GM12878 (cell line): ENCODE measurements around the gene SESN1. TPM values are rescaled to one million over a fixed set of nuclear protein-coding genes. Genes with fewer than 3 reads are reported as not detected.

Experiments used
- ATAC-seq: fragments of 200-7000 bp; cut with Tn5 transposase; 3 replicates; pipeline ENCODE4 v1.9.1; 2020; ENCODE audit warnings: mild to moderate bottlenecking, moderate library complexity
- BruUV-seq: library from RNA; stranded (reverse); fragments of 400-500 nt; replicated peaks from 2 replicates; lab custom pipeline; 2021; lab: Mats Ljungman, UMichigan
- CTCF ChIA-PET: fragments of 300-600 bp; sonication (Branson Sonifier 250); formaldehyde crosslinking; extraction: SDS; loops from one replicate; lab custom pipeline; 2021; ENCODE audit warnings: inconsistent platforms; lab: Yijun Ruan, JAX
- POLR2A ChIA-PET: fragments of 350-600 bp; formaldehyde crosslinking; extraction: SDS; loops from one replicate; lab custom pipeline; 2021; ENCODE audit warnings: inconsistent platforms; lab: Charles Lee
- RAD21 ChIA-PET: fragments of 300-600 bp; sonication (Branson Sonifier 250); formaldehyde crosslinking; loops from one replicate; lab custom pipeline; 2023; ENCODE audit warnings: antibody characterized with exemption; ENCODE audit not compliant: unreplicated experiment; lab: Charles Lee
- SMC1A ChIA-PET: fragments of 300-600 bp; sonication (Branson Sonifier 250); formaldehyde crosslinking; loops from one replicate; lab custom pipeline; 2023; ENCODE audit not compliant: unreplicated experiment, uncharacterized antibody; lab: Charles Lee
- DNase-seq: peaks from one replicate; pipeline ENCODE4 v3.0.0-alpha.2; 2011; ENCODE audit warnings: low read depth, low spot score
- FAIRE-seq: peaks from 3 replicates; lab custom pipeline; 2011; peaks lifted over from hg19 to GRCh38; lab: Jason Lieb, UNC
- H2AFZ ChIP-seq: 2 replicates; pipeline ENCODE4 v1.6.0; 2011; ENCODE audit warnings: low read depth, low read length, control low read depth; ENCODE audit not compliant: control insufficient read depth
- H3K27ac ChIP-seq: 2 replicates; pipeline ENCODE4 v1.5.1; 2011; ENCODE audit warnings: control low read depth; ENCODE audit not compliant: control insufficient read depth, insufficient read depth
- H3K27me3 ChIP-seq, 2 experiments: replicated peaks in 1 of 2; 2 replicates each; pipeline versions ENCODE4 v1.6.0 to v1.6.1; 2011; ENCODE audit warnings: low read length in 1 of 2; ENCODE audit not compliant: control insufficient read depth in 2 of 2, insufficient read depth in 2 of 2
- H3K36me3 ChIP-seq, 2 experiments: 2 replicates each; pipeline ENCODE4 v1.5.1; 2011; ENCODE audit warnings: low read length in 1 of 2; ENCODE audit not compliant: control insufficient read depth in 2 of 2, insufficient read depth in 2 of 2
- H3K4me1 ChIP-seq: 2 replicates; pipeline ENCODE4 v1.6.1; 2011; ENCODE audit warnings: mild to moderate bottlenecking, low read length, moderate library complexity, mixed read lengths; ENCODE audit not compliant: control insufficient read depth, insufficient read depth
- H3K4me2 ChIP-seq: 2 replicates; pipeline ENCODE4 v1.6.0; 2011; ENCODE audit warnings: control low read depth; ENCODE audit not compliant: control insufficient read depth, insufficient read depth
- H3K4me3 ChIP-seq: fragments of 200-600 bp; sonication (generic); 2 replicates; pipeline ENCODE4 v1.5.1; 2016
- H3K79me2 ChIP-seq: 2 replicates; pipeline ENCODE4 v1.6.0; 2011; ENCODE audit warnings: low read length; ENCODE audit not compliant: control insufficient read depth, insufficient read depth
- H3K9ac ChIP-seq: 2 replicates; pipeline ENCODE4 v1.8.0; 2011; ENCODE audit warnings: low read length, control low read depth, mixed read lengths; ENCODE audit not compliant: control insufficient read depth, insufficient read depth
- H3K9me3 ChIP-seq: replicated peaks from 3 replicates; pipeline ENCODE4 v1.5.1; 2011; ENCODE audit warnings: mild to moderate bottlenecking, low read length; ENCODE audit not compliant: control insufficient read depth, insufficient read depth
- H4K20me1 ChIP-seq: 2 replicates; pipeline ENCODE4 v1.6.0; 2011; ENCODE audit not compliant: control insufficient read depth, insufficient read depth
- ATF7 ChIP-seq: fragments of 450-650 bp; IDR thresholded peaks from 2 replicates; pipeline ENCODE4 v1.6.1; 2016; ENCODE audit warnings: low read depth, mild to moderate bottlenecking
- MTA3 ChIP-seq: IDR thresholded peaks from 2 replicates; pipeline ENCODE4 v1.6.1; 2012; ENCODE audit warnings: low read length, inconsistent platforms, borderline replicate concordance
- MYB ChIP-seq: fragments of 150-350 bp; IDR thresholded peaks from 2 replicates; pipeline ENCODE4 v1.6.1; 2014; ENCODE audit warnings: mild to moderate bottlenecking, low read depth, low read length, borderline replicate concordance
- NFXL1 ChIP-seq: fragments of 450-650 bp; IDR thresholded peaks from 2 replicates; pipeline ENCODE4 v1.6.1; 2017; ENCODE audit warnings: antibody characterized with exemption, mild to moderate bottlenecking, borderline replicate concordance
- PML ChIP-seq: IDR thresholded peaks from 2 replicates; pipeline ENCODE4 v1.6.1; 2012; ENCODE audit warnings: low read length, inconsistent platforms
- ZNF24 ChIP-seq: fragments of 450-650 bp; IDR thresholded peaks from 2 replicates; pipeline ENCODE4 v1.6.1; 2017; ENCODE audit warnings: antibody characterized with exemption, mild to moderate bottlenecking
- ZNF384 ChIP-seq: IDR thresholded peaks from 2 replicates; pipeline ENCODE4 v1.6.1; 2012; ENCODE audit warnings: low read depth, mild to moderate bottlenecking, low read length, improper control_type of control experiment, borderline replicate concordance
- WGBS: methylation state at CpG from one replicate; pipeline ENCODE4 v1.1.6; 2016; ENCODE audit warnings: low lambda C conversion rate; ENCODE audit not compliant: insufficient replicate concordance, insufficient coverage; ENCODE audit errors: missing lambda C conversion rate; 5-methylcytosine and 5-hydroxymethylcytosine counted together
- in situ Hi-C: fragments of 300-500 bp; cut with MboI; formaldehyde crosslinking; loops from 9 replicates; pipeline ENCODE4 v1.14.3; 2018; ENCODE audit warnings: mixed read lengths
- intact Hi-C: fragments of 100-400 bp; cut with micrococcal nuclease; formaldehyde crosslinking; loops from one replicate; pipeline ENCODE4 v1.14.2; 2022; ENCODE audit not compliant: unreplicated experiment
- polyA plus RNA-seq, 11 experiments: library from polyadenylated mRNA; depleted of rRNA in 4 of 11; unstranded in 6 of 11; stranded (reverse) in 5 of 11; fragments of >200 nt; fragmentation: Nextera tagmentation in 4 of 11; fragmentation: Illumina TruSeq in 1 of 11; extraction: Ambion mirVana in 4 of 11; extraction: Trizol in 1 of 11; gene quantifications; 1 replicate in 1 of 11; 2 replicates in 10 of 11; pipeline versions ENCODE4 v1.2.1 to v1.2.3, GENCODE V29; 2011 to 2016; ENCODE audit warnings: inconsistent platforms in 2 of 11, missing spikeins in 2 of 11, low read depth in 1 of 11
- total RNA-seq, 4 experiments: library from RNA; depleted of rRNA in 3 of 4; stranded (reverse); fragments of >200 nt in 3 of 4; fragmentation: Illumina TruSeq in 1 of 4; extraction: Trizol in 1 of 4; gene quantifications; 2 replicates each; pipeline versions ENCODE4 v1.2.1 to v1.2.3, GENCODE V29; 2013 to 2021
- TF ChIP-seq, protein P1 (sequence below), 3 experiments: IDR thresholded peaks in 2 of 3; conservative IDR thresholded peaks in 1 of 3; 2 replicates each; pipeline ENCODE4 v1.5.1; 2011; ENCODE audit warnings: low read depth in 3 of 3, low read length in 3 of 3, mild to moderate bottlenecking in 3 of 3, control low read depth in 2 of 3, moderate library complexity in 2 of 3, inconsistent platforms in 1 of 3, mixed read lengths in 1 of 3; ENCODE audit not compliant: control insufficient read depth in 2 of 3, insufficient read depth in 1 of 3; ENCODE audit errors: extremely low read depth in 1 of 3
- TF ChIP-seq, protein P2 (sequence below): fragments of 450-650 bp; IDR thresholded peaks from 2 replicates; pipeline ENCODE4 v1.6.1; 2017; ENCODE audit warnings: mild to moderate bottlenecking
- TF ChIP-seq, protein P3 (sequence below): fragments of 450-650 bp; IDR thresholded peaks from 2 replicates; pipeline ENCODE4 v1.6.1; 2018; ENCODE audit warnings: borderline replicate concordance, mild to moderate bottlenecking; ENCODE audit not compliant: partially characterized antibody

The SESN1 gene
- total and polyA plus RNA-seq, 10 of the 15 experiments (the other 5 are each of a cell fraction or from before 2014, with no cell fraction given) = 1.3 to 13.0 (median 3.3) TPM

DNA sequence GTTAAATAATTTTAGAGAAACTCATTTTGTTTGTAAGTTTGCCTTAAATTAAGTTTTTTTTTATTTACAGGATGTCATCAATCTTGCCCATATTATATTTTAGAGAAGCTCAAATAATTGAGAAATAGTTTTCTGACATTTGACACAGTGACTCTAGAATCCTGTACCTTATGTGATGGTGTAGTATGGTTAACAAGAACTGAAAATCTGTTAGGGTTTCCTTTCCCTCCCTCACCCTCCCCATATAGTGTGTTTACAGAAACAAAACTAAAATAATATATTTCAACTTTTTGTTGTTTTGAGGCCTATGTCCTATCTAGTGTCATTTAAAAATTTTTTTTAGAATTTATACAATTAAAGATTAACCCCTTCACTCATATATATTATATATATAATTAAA, 91.8 kb downstream of the SESN1 start:
- Histone ChIP-seq H3K27ac (no peak overlapping the region), H3K9me3 (no peaks in the 10 kb centered on the region), H3K4me1 (no peaks in the 10 kb centered on the region), H3K36me3 (no peaks in the 10 kb centered on the region), H3K4me2 (no peak overlapping the region), H3K9ac (no peak overlapping the region), H4K20me1 (no peaks in the 10 kb centered on the region), H2AFZ (no peak overlapping the region), H3K27me3 (peaks cover 0 to 5% of the 10 kb centered on the region in 2 experiments; a peak in 1 of 4 replicates), H3K4me3 (no peak overlapping the region), H3K79me2 (no peaks in the 10 kb centered on the region)
- intact Hi-C loops = no loop called here
- SMC1A ChIA-PET = no interaction called here
- in situ Hi-C loops = no loop called here
- no peak for ATAC-seq
- BruUV-seq = no TSS peak
- no peak for DNase-seq
- POLR2A ChIA-PET = interaction anchor here (0.6 kb wide), 1 partner anchor 757 kb away, joined by 6 read pairs; no protein-coding TSS in a partner anchor
- CTCF ChIA-PET = no interaction called here
- RAD21 ChIA-PET = no interaction called here
- FAIRE-seq = no peak
- no peak for TF ChIP-seq PML
- TF ChIP-seq, protein P1, sequence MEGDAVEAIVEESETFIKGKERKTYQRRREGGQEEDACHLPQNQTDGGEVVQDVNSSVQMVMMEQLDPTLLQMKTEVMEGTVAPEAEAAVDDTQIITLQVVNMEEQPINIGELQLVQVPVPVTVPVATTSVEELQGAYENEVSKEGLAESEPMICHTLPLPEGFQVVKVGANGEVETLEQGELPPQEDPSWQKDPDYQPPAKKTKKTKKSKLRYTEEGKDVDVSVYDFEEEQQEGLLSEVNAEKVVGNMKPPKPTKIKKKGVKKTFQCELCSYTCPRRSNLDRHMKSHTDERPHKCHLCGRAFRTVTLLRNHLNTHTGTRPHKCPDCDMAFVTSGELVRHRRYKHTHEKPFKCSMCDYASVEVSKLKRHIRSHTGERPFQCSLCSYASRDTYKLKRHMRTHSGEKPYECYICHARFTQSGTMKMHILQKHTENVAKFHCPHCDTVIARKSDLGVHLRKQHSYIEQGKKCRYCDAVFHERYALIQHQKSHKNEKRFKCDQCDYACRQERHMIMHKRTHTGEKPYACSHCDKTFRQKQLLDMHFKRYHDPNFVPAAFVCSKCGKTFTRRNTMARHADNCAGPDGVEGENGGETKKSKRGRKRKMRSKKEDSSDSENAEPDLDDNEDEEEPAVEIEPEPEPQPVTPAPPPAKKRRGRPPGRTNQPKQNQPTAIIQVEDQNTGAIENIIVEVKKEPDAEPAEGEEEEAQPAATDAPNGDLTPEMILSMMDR (IDR thresholded peaks at IDR 0.05 in 2 of 3, conservative IDR thresholded peaks at IDR 0.05 in 1 of 3; ENCODE audit: control insufficient read depth in 2 of 3, extremely low read depth in 1 of 3, insufficient read depth in 1 of 3, low read depth in 3 of 3, low read length in 3 of 3) = no peak

DNA sequence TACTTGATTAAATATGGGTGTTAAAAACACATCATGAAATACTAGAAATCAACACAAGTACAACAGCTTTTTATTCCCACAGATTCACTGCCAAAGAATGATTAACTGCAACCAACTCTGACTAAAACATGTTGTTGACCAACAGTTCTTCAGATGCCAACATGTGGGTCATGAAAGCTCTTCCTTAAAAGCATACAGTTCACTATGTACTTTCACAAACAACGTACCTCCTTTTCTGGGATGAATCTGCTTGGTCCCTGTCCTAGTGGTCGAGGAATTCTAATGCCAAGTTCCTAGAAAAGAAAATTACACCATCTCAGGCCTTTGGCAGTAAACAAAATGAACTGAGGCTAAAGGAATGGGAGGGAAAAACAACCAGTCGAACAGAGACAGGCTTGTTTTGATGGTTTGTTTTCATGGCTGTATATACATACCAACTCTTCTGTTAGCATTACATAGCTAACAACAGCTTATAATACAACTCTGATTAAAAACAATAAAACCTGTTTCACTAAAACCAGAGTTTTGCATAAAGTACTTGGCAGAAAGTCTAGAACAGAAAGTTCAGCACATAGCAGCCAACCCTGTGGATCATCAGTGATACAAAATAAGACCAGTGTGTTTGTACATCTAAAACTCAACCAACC, 92.5 kb downstream of the SESN1 start:
- no peak overlapping the region for H2AFZ ChIP-seq
- peaks cover 0 to 5% of the 10 kb centered on the region in 2 experiments; a peak in 1 of 4 replicates for H3K27me3 ChIP-seq
- H3K4me1 ChIP-seq = no peaks in the 10 kb centered on the region
- ATAC-seq (no peak), FAIRE-seq (no peak), DNase-seq (no peak)
- ChIA-PET SMC1A (no interaction called here), RAD21 (no interaction called here), CTCF (no interaction called here), POLR2A (interaction anchor here (0.6 kb wide), 1 partner anchor 756 kb away, joined by 6 read pairs; no protein-coding TSS in a partner anchor)
- no peaks in the 10 kb centered on the region for H3K79me2 ChIP-seq
- H3K36me3 ChIP-seq = no peaks in the 10 kb centered on the region
- no peak overlapping the region for H3K27ac ChIP-seq
- BruUV-seq = no TSS peak
- H4K20me1 ChIP-seq = no peaks in the 10 kb centered on the region
- in situ Hi-C loops = no loop called here
- no peak overlapping the region for H3K4me3 ChIP-seq
- H3K9ac ChIP-seq = no peak overlapping the region
- H3K9me3 ChIP-seq = no peaks in the 10 kb centered on the region
- H3K4me2 ChIP-seq = no peak overlapping the region
- intact Hi-C loops = no loop called here
- 60% methylated on average over 3 of the region's 3 CpGs for WGBS
- TF ChIP-seq ATF7 = no peak
- TF ChIP-seq, protein P2, sequence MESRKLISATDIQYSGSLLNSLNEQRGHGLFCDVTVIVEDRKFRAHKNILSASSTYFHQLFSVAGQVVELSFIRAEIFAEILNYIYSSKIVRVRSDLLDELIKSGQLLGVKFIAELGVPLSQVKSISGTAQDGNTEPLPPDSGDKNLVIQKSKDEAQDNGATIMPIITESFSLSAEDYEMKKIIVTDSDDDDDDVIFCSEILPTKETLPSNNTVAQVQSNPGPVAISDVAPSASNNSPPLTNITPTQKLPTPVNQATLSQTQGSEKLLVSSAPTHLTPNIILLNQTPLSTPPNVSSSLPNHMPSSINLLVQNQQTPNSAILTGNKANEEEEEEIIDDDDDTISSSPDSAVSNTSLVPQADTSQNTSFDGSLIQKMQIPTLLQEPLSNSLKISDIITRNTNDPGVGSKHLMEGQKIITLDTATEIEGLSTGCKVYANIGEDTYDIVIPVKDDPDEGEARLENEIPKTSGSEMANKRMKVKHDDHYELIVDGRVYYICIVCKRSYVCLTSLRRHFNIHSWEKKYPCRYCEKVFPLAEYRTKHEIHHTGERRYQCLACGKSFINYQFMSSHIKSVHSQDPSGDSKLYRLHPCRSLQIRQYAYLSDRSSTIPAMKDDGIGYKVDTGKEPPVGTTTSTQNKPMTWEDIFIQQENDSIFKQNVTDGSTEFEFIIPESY = no peak
- no peak for TF ChIP-seq MTA3
- no peak for TF ChIP-seq ZNF384
- TF ChIP-seq ZNF24 = no peak
- TF ChIP-seq, protein P3, sequence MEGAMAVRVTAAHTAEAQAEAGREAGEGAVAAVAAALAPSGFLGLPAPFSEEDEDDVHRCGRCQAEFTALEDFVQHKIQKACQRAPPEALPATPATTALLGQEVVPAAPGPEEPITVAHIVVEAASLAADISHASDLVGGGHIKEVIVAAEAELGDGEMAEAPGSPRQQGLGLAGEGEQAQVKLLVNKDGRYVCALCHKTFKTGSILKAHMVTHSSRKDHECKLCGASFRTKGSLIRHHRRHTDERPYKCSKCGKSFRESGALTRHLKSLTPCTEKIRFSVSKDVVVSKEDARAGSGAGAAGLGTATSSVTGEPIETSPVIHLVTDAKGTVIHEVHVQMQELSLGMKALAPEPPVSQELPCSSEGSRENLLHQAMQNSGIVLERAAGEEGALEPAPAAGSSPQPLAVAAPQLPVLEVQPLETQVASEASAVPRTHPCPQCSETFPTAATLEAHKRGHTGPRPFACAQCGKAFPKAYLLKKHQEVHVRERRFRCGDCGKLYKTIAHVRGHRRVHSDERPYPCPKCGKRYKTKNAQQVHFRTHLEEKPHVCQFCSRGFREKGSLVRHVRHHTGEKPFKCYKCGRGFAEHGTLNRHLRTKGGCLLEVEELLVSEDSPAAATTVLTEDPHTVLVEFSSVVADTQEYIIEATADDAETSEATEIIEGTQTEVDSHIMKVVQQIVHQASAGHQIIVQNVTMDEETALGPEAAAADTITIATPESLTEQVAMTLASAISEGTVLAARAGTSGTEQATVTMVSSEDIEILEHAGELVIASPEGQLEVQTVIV = no peak
- no peak for TF ChIP-seq MYB
- TF ChIP-seq NFXL1 = no peak
